Ureter (tissue), 1 donor: ENCODE results near the gene C6orf132. TPM values are rescaled to one million over a fixed set of nuclear protein-coding genes. Genes with fewer than 3 reads are reported as not detected.
"Not testable (repeated sequence)": the region's sequence is repeated elsewhere in the genome, so short reads cannot be mapped to it uniquely, and the experiment has no call there.

Experiments used
- DNase-seq: peaks from one replicate; pipeline ENCODE4 v3.0.0-alpha.2; 2020; ENCODE audit warnings: low spot score
- total RNA-seq: library from RNA; stranded (reverse); gene quantifications from one replicate; pipeline ENCODE4 v1.2.4, GENCODE V29; 2023
- donor health status: DM: yes; HTN: yes; CAD: no.

C6orf132 gene
- total RNA-seq, 1 donor from 2014 or later = 69.3 TPM

GRCh38 chr6:42159431-42160024 lies 17.1 kb upstream of the C6orf132 start:
- no peak for DNase-seq

- no peak for DNase-seq
Observed at GRCh38 chr6:42158631-42159030, 16.2 kb upstream of the C6orf132 start.

- DNase-seq = no peak
Observed at GRCh38 chr6:42158011-42158410, 15.6 kb upstream of the C6orf132 start.

GRCh38 chr6:42156638-42157037 lies 14.2 kb upstream of the C6orf132 start:
- no peak for DNase-seq

GRCh38 chr6:42155293-42155692 lies 12.9 kb upstream of the C6orf132 start:
- no peak for DNase-seq

GRCh38 chr6:42154461-42155209 lies 12.2 kb upstream of the C6orf132 start:
- DNase-seq = no peak

- DNase-seq = no peak
Observed at GRCh38 chr6:42153921-42154320, 11.5 kb upstream of the C6orf132 start.

- not testable (repeated sequence) for DNase-seq
Observed at GRCh38 chr6:42152528-42153213, 10.3 kb upstream of the C6orf132 start.

- no peak for DNase-seq
Observed at GRCh38 chr6:42152024-42152423, 9.6 kb upstream of the C6orf132 start.

GRCh38 chr6:42150254-42150653 lies 7.8 kb upstream of the C6orf132 start:
- no peak for DNase-seq

GRCh38 chr6:42148058-42148457 lies 5.6 kb upstream of the C6orf132 start:
- DNase-seq = no peak

GRCh38 chr6:42147138-42147562 lies 4.7 kb upstream of the C6orf132 start:
- DNase-seq = no peak

GRCh38 chr6:42141603-42142117 lies 760 bp downstream of the C6orf132 start:
- DNase-seq = no peak

GRCh38 chr6:42140756-42141602 lies 1.4 kb downstream of the C6orf132 start:
- no peak for DNase-seq

- DNase-seq = no peak
Observed at GRCh38 chr6:42140032-42140431, 2.4 kb downstream of the C6orf132 start.

- DNase-seq = no peak
Observed at GRCh38 chr6:42138630-42139619, 3.5 kb downstream of the C6orf132 start.

- DNase-seq = no peak
Observed at GRCh38 chr6:42138190-42138589, 4.2 kb downstream of the C6orf132 start.

- no peak for DNase-seq
Observed at GRCh38 chr6:42137194-42137753, 5.1 kb downstream of the C6orf132 start.

- no peak for DNase-seq
Observed at GRCh38 chr6:42136508-42137193, 5.8 kb downstream of the C6orf132 start.

- no peak for DNase-seq
Observed at GRCh38 chr6:42135722-42136121, 6.7 kb downstream of the C6orf132 start.
